ENCODE results near the gene INPP4A. TPM values are rescaled to one million over a fixed set of nuclear protein-coding genes. Genes with fewer than 3 reads are reported as not detected.

Gene INPP4A
- total and polyA plus RNA-seq, 9 of the 15 experiments (the other 6 are each of a cell fraction or from before 2014, with no cell fraction given) = 1.8 to 15.7 (median 8.3) TPM

- Histone ChIP-seq H3K4me1 (replicated peaks in 1 of 2; ENCODE audit: control insufficient read depth in 2 of 2, insufficient read depth in 2 of 2, low read length in 2 of 2) (no peaks in the 10 kb centered on the region), H3K79me2 (ENCODE audit: control insufficient read depth, insufficient read depth, low read length) (no peaks in the 10 kb centered on the region), H3K4me3 (no peak overlapping the region), H3K27ac (ENCODE audit: extremely low read depth, low read depth, low read length) (no peak overlapping the region), H3K4me2 (ENCODE audit: insufficient read depth, low read length) (no peak overlapping the region), H3K9me1 (ENCODE audit: control insufficient read depth, insufficient read depth, low read length) (no peaks in the 10 kb centered on the region), H2AFZ (ENCODE audit: low read depth, low read length) (no peak overlapping the region), H3K9ac (ENCODE audit: insufficient read depth in 1 of 2, low read depth in 2 of 2, low read length in 2 of 2) (no peak overlapping the region), H3K27me3 (ENCODE audit: control insufficient read depth in 2 of 2, insufficient read depth in 2 of 2, low read length in 2 of 2) (no peaks in the 10 kb centered on the region), H3K36me3 (ENCODE audit: control insufficient read depth, insufficient read depth, low read length) (no peaks in the 10 kb centered on the region), H3K9me3 (replicated peaks; ENCODE audit: control insufficient read depth, insufficient read depth, low read depth, low read length) (no peaks in the 10 kb centered on the region; the same call in 1 of the 2 replicates), H4K20me1 (replicated peaks; ENCODE audit: control insufficient read depth, insufficient read depth, low read length) (no peaks in the 10 kb centered on the region)
- in situ Hi-C loops (cut with MboI) = loop anchor here (25.0 kb wide), 1 partner anchor 417 kb away; no protein-coding TSS in a partner anchor
- intact Hi-C loops (cut with micrococcal nuclease) = loop anchor here (10.0 kb wide), 1 partner anchor 415 kb away; no protein-coding TSS in a partner anchor
- BruUV-seq (replicated peaks) = no TSS peak
- FAIRE-seq (no peak), ATAC-seq (no peak), DNase-seq (ENCODE audit: extremely low read depth in 1 of 4, low spot score in 3 of 4) (no peak)
- WGBS (ENCODE audit: insufficient coverage, low coverage, missing lambda C conversion rate) = 1% methylated on average over 6 of the region's 6 CpGs
- TF ChIP-seq SREBF1 (IDR thresholded peaks at IDR 0.05; ENCODE audit: borderline replicate concordance, low read depth, low read length) = no peak
- TF ChIP-seq NR2C1 (IDR thresholded peaks at IDR 0.05) = no peak
- no peak for TF ChIP-seq NR2C1 (tag; IDR thresholded peaks at IDR 0.05)
- no peak for TF ChIP-seq ATF1 (CRISPR knock-in tag; IDR thresholded peaks at IDR 0.05)
- no peak for TF ChIP-seq ATF1 (tag; IDR thresholded peaks at IDR 0.05)
- no peak for TF ChIP-seq NFIC (IDR thresholded peaks at IDR 0.05)
- no peak for TF ChIP-seq HDGF (IDR thresholded peaks at IDR 0.05)
- TF ChIP-seq WHSC1 (IDR thresholded peaks at IDR 0.05; ENCODE audit: low read length) = no peak
- no peak for TF ChIP-seq SP1 (CRISPR knock-in tag; IDR thresholded peaks at IDR 0.05)
- no peak for TF ChIP-seq CBX2 (IDR thresholded peaks at IDR 0.05; ENCODE audit: insufficient read depth, low read length, poor library complexity, severe bottlenecking)
- TF ChIP-seq GABPA (tag; conservative IDR thresholded peaks at IDR 0.05; ENCODE audit: low read depth) = no peak
- TF ChIP-seq KLF16 (IDR thresholded peaks at IDR 0.05) = no peak
- TF ChIP-seq PTTG1 (tag; IDR thresholded peaks at IDR 0.05; ENCODE audit: low read depth) = no peak
- no peak for TF ChIP-seq CBFA2T3 (IDR thresholded peaks at IDR 0.05)
- no peak for TF ChIP-seq ZNF609 (CRISPR knock-in tag; IDR thresholded peaks at IDR 0.05; ENCODE audit: borderline replicate concordance)
- no peak for TF ChIP-seq SRSF7 (optimal IDR thresholded peaks at IDR 0.05; ENCODE audit: low read depth, low read length)
- TF ChIP-seq, protein P1, sequence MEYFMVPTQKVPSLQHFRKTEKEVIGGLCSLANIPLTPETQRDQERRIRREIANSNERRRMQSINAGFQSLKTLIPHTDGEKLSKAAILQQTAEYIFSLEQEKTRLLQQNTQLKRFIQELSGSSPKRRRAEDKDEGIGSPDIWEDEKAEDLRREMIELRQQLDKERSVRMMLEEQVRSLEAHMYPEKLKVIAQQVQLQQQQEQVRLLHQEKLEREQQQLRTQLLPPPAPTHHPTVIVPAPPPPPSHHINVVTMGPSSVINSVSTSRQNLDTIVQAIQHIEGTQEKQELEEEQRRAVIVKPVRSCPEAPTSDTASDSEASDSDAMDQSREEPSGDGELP (CRISPR knock-in tag; IDR thresholded peaks at IDR 0.05; ENCODE audit: borderline replicate concordance) = no peak
- TF ChIP-seq BRD4 (IDR thresholded peaks at IDR 0.05) = no peak
- ChIA-PET POLR2A (interaction anchor here (0.6 to 0.8 kb wide), 3 partner anchors 12 to 1270 kb away, joined by 4 to 5 read pairs (median 4); no protein-coding TSS in a partner anchor), CTCF (ENCODE audit: low intra/inter-chr PET ratio) (no interaction called here)
Measured at GRCh38 chr2:98419977-98420725, 24.5 kb upstream of the INPP4A start.
